HFFc6 (cell line): ENCODE data around the gene GPR183. TPM values are rescaled to one million over a fixed set of nuclear protein-coding genes. Genes with fewer than 3 reads are reported as not detected.

Experiments
- DNase-seq: peaks from one replicate; pipeline ENCODE4 v3.0.0-alpha.2; 2018
- H3K27ac Mint-ChIP-seq: 2 replicates; pipeline ENCODE4 v1.8.0; 2020; ENCODE audit warnings: mild to moderate bottlenecking, mixed read lengths
- H3K27me3 Mint-ChIP-seq: 2 replicates; pipeline ENCODE4 v1.8.0; 2021; ENCODE audit warnings: mild to moderate bottlenecking, moderate library complexity, mixed read lengths; ENCODE audit not compliant: insufficient read depth
- H3K36me3 Mint-ChIP-seq: 2 replicates; pipeline ENCODE4 v1.8.0; 2021; ENCODE audit warnings: low read depth, mixed read lengths
- H3K4me1 Mint-ChIP-seq: 2 replicates; pipeline ENCODE4 v1.8.0; 2020; ENCODE audit warnings: low read depth, mixed read lengths
- H3K4me3 Mint-ChIP-seq: 2 replicates; pipeline ENCODE4 v1.8.0; 2020; ENCODE audit warnings: mild to moderate bottlenecking, moderate library complexity, mixed read lengths
- H3K9me3 Mint-ChIP-seq: 2 replicates; pipeline ENCODE4 v1.8.0; 2020; ENCODE audit warnings: mild to moderate bottlenecking, mixed read lengths
- total RNA-seq, 6 experiments: library from RNA; stranded (reverse); fragmentation: NEBNext Ultra II Directional; extraction: Animal tissue kit (Norgen Biotek cat#: 25700); gene quantifications; 2 replicates in 1 of 6; 3 replicates in 5 of 6; pipeline ENCODE4 v1.2.3, GENCODE V29; 2021
- TF ChIP-seq, protein P1 (sequence below): fragments of 200-600 bp; sonication (generic); IDR thresholded peaks from 2 replicates; pipeline ENCODE4 v1.5.0; 2021; ENCODE audit warnings: antibody characterized with exemption, mild to moderate bottlenecking

GPR183 gene
- total RNA-seq, 6 experiments from 2014 or later: 0.17 TPM; not detected in 5

DNA sequence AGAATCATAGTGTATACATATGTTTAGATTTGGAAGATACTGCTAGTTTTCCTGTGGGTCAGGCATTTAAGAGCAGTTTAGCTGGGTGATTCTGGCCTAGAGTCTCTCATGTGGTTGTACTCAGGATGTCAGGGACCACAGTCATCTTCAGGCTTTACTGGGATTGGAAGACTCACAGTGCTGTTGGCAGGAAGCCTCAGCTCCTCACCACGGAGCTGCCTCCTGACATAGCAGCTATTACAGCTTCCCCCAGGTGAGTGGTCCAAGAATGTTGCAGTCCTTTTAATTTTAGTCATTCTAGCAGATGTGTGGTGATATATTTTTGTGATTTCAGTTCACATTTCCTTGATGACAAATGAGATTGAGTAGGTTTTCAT lies 32.1 kb downstream of the GPR183 start:
- Mint-ChIP-seq H3K27me3 (no peaks in the 10 kb centered on the region; the same call in 1 of the 2 replicates), H3K9me3 (no peaks in the 10 kb centered on the region), H3K27ac (peak overlapping the region; percentile 34), H3K4me3 (no peak overlapping the region), H3K36me3 (peaks cover 8% of the 10 kb centered on the region), H3K4me1 (peaks cover 15% of the 10 kb centered on the region)
- DNase-seq: peak; percentile 69
- TF ChIP-seq, protein P1, sequence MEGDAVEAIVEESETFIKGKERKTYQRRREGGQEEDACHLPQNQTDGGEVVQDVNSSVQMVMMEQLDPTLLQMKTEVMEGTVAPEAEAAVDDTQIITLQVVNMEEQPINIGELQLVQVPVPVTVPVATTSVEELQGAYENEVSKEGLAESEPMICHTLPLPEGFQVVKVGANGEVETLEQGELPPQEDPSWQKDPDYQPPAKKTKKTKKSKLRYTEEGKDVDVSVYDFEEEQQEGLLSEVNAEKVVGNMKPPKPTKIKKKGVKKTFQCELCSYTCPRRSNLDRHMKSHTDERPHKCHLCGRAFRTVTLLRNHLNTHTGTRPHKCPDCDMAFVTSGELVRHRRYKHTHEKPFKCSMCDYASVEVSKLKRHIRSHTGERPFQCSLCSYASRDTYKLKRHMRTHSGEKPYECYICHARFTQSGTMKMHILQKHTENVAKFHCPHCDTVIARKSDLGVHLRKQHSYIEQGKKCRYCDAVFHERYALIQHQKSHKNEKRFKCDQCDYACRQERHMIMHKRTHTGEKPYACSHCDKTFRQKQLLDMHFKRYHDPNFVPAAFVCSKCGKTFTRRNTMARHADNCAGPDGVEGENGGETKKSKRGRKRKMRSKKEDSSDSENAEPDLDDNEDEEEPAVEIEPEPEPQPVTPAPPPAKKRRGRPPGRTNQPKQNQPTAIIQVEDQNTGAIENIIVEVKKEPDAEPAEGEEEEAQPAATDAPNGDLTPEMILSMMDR: no peak

DNA sequence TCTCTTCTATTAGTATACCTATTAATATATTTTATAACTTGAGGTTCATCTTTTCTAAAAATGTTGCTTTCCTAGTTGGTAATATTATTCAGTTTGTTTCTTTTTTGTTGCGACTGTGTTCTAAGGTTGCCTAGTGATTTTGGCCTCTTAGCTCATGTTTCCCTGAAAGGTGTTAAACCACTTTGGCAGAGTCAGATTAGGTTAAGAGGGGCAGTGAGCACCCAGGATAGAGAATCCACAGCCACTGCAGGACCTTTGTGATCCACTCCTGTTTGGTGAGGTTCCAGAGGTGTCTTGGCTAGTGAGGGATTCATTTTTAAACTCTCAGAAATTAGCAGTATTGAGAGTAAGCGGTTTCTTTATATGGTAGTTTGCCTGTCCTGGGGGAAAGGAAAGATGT lies 34.1 kb downstream of the GPR183 start:
- Mint-ChIP-seq H3K36me3 (peaks cover 8% of the 10 kb centered on the region), H3K4me1 (peaks cover 13% of the 10 kb centered on the region), H3K4me3 (no peak overlapping the region), H3K9me3 (no peaks in the 10 kb centered on the region), H3K27me3 (no peaks in the 10 kb centered on the region; the same call in 1 of the 2 replicates), H3K27ac (no peak overlapping the region)
- DNase-seq: no peak
- TF ChIP-seq, protein P1: no peak

DNA sequence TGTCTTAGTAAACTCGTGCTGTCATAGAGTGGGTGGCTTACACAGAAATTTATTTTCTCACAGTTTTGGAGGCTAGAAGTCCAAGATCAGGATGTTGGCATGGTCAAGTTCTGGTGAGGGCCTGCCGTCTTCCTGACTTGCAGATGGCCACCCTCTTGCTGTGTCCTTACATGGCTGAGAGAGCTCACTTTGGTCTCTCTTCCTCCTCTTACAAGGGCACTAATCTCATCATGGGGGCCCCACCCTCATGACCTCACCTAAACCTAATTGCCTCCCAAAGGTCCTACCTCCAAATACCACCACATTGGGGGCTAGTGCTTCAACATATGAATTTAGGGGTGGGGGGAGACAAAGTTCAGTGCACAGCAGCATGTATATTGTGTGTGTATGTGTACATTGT lies 34.7 kb downstream of the GPR183 start:
- H3K4me1 Mint-ChIP-seq: peaks cover 13% of the 10 kb centered on the region
- no peak overlapping the region for H3K4me3 Mint-ChIP-seq
- TF ChIP-seq, protein P1: no peak
- H3K36me3 Mint-ChIP-seq: peaks cover 8% of the 10 kb centered on the region
- no peaks in the 10 kb centered on the region for H3K9me3 Mint-ChIP-seq
- peaks cover 2% of the 10 kb centered on the region for H3K27me3 Mint-ChIP-seq
- no peak overlapping the region for H3K27ac Mint-ChIP-seq
- no peak for DNase-seq

DNA sequence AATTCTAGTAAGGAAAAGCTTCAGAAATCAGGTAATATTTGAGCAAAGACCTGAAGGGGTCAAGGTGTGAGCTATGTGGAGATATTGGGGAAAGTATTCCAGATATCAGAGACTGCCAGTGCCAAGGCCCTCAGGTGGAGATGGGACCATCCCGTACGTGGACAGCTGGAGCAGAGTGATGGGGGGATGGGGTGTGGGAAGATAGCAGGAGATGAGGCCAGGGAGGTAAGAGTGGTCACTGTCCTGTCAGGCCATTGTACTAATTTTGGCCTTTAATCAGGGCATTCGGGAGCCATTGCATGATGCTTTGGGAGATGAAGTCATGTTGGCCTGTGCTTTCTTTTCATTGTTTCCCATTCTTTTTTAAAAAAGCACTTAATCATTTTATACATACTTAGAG lies 36.0 kb downstream of the GPR183 start:
- H3K4me1 Mint-ChIP-seq: peaks cover 13% of the 10 kb centered on the region
- no peak overlapping the region for H3K4me3 Mint-ChIP-seq
- H3K9me3 Mint-ChIP-seq: no peaks in the 10 kb centered on the region
- H3K27ac Mint-ChIP-seq: no peak overlapping the region
- no peak for DNase-seq
- TF ChIP-seq, protein P1: no peak
- H3K36me3 Mint-ChIP-seq: peaks cover 8% of the 10 kb centered on the region
- peaks cover 2% of the 10 kb centered on the region for H3K27me3 Mint-ChIP-seq

DNA sequence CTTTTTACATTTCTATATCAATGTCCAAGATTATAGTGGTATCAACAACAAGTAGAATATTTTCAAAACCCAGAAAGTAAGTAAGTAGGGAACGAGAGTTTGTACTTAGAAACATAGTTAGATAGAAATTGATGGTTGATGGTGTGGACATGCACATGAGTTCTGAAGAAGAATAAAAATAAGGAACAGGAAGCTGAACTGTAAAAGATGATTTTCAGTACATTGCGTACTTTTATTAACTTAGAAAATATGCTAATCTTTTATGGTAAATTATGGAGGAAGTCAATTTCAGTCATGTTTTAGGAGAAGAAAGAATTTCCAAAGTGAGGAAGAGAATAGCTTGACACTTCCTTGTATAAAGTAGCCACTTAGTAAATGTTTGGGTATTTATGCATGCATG lies 36.7 kb downstream of the GPR183 start:
- H3K36me3 Mint-ChIP-seq: peaks cover 8% of the 10 kb centered on the region
- H3K4me3 Mint-ChIP-seq: no peak overlapping the region
- peaks cover 10% of the 10 kb centered on the region for H3K4me1 Mint-ChIP-seq
- H3K27me3 Mint-ChIP-seq: peaks cover 2% of the 10 kb centered on the region
- no peak for DNase-seq
- TF ChIP-seq, protein P1: no peak
- H3K9me3 Mint-ChIP-seq: no peaks in the 10 kb centered on the region
- no peak overlapping the region for H3K27ac Mint-ChIP-seq
